NCI-H82 treated with DMSO at 0.1 percent for 48 hours (cell line): Measurements from ENCODE around the gene PSD.
A peak's percentile ranks its signal among the peaks of the same experiment; 100 is the strongest.

Source experiments
- DNase-seq: peaks from one replicate; lab custom pipeline; 2025; ENCODE audit not compliant: unreplicated experiment; lab: John Stamatoyannopoulos, UW

Gene PSD

DNA sequence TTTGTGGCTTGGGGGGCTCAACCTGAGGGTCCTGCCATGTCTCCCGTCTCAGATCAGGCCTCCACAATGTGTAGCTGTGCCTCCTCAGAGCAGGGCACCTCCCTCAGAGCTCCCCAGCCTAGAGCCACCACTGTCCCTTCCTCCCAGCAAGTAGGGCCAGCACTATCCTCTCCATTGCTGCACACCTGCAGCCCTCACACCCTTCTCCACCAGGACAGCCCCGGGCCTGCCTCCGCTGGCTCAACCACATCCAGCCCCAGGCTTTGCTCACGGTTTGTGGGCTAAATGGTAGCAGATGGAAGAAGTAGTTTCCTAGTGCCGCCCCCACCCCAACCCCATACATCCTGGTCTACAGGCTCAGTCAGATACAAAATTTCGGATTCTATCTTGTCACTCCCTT, 13.0 kb downstream of the PSD start:
- no peak for DNase-seq

DNA sequence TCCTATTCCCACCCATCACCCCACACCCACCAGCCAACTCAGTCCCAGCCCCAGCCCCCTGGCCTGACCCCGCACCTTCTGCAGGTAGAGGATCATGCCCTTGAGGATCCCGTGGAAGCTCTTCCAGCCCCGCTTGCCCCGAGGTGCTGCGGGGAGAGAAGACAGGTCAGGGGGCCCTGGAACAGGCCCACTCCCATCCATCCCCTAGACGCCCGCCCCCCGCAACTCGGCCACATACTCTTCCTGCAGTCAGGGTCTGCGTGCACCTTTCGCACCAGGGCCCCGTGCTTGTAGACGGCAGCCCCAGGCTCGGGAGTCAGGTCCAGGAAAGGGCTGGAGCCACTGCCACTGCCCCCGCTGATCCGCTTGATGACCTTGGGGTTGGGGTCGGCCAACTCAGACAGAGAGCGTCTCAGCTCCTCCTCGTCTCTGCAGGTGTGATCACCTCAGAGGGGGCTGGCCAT, 13.4 kb downstream of the PSD start:
- no peak for DNase-seq

DNA sequence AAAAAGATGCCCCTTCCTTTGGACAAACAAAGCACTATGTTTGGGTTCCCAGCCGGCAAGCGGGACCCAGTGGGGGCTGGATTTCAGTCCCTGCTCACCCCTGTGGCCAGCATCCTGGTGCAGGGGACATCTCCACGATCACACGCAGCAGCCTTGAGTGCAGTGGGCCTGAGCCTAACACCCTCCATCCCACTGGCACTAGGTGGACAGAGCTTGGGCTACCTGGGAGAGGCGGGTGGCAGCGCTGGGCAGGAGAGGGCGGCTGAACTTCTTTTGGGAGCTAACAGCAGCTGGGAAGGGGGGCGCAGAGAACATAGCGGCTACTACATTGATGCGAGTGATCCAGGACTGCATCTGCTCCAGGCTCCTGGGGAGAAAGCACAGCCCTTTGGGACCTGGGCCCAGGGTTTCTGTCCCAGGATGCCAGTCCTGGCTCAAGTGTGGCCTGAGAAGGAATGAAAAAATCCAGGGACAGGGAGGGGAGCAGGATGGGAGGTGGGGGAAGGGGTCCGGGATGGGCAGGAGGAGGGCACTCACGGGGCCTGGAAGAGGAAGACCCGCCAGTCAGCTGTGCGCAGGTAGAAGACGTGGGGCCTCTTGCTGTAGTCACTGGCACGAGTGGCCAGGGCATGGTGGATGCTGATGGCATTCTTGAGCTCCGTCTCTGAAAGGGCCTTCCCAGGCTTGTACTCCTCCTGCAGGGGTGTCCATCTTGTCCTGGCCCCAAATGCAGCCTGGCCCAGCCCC, 14.1 kb downstream of the PSD start:
- DNase-seq: no peak

DNA sequence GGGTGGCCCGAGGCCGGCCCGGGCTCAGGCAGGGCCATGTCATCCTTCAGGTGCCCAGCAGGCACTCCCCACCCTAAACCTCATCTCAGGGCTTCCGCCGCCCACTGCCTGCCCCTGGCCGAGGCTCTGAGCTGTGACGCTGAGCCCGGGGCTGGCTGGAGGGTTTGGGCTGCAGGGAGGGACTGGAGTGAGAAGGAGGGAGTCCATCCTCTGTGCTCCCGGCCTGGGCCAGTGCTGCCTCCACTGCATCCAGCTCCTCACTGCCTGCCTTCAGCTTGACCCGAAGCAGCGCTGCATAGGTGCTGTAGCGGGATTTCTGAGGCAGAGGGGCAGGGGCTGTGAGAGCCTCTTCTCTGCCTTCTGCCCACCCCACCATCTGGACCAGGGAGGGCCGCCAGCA, 15.5 kb downstream of the PSD start:
- no peak for DNase-seq

DNA sequence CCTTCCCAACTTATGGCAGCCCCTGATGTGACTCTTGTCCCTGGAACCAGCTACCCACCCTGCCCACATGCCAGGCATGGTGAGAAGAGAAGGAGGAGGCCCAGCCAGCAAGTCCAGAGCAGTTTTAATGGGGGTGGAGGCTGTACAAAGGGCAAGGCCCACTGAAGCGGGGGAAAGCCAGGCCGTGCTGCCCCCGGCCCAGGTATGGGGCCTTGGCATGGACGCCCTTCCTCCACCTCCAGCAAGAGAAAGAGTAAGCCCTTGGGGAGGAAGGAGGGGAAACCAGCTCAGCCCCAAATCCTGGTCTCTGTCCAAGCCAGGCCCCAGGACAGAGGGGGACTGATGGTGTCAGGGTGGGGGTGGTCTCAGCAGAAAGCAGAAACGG, 16.1 kb downstream of the PSD start:
- no peak for DNase-seq

DNA sequence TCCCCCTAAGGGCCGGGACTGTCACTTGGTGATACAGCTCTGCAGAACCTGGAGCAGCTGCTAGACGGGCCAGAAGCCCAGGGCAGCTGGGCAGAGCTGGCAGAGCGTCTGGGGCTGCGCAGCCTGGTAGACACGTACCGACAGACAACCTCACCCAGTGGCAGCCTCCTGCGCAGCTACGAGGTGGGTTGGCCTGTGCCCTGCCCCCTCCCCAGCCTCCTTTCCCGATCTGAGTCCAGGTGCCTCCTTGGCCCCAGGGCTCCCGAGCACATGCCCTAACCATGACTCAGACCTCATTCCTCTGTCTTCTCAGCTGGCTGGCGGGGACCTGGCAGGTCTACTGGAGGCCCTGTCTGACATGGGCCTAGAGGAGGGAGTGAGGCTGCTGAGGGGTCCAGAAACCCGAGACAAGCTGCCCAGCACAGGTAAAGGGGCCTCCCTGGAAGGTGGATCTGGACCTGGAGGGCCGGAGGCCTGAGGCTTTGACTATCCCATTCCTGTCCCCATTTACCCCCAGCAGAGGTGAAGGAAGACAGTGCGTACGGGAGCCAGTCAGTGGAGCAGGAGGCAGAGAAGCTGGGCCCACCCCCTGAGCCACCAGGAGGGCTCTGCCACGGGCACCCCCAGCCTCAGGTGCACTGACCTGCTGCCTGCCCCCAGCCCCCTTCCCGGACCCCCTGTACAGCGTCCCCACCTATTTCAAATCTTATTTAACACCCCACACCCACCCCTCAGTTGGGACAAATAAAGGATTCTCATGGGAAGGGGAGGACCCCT, 16.7 kb downstream of the PSD start:
- no peak for DNase-seq

DNA sequence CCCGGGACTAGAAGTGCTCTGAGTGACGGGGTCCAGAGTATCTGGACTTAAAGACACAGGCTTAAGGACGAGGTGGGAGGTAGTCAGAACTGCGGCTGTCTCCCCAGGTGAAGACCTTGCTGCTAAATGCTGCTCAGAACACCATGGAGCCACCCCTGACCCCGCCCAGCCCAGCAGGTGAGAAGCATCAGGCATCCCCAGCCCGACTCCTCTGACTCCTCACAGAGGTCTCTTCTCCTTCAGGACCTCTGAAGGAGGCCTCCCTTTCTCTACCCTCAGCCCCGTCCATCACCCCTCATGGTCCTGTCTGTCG, 17.3 kb downstream of the PSD start:
- DNase-seq: no peak

DNA sequence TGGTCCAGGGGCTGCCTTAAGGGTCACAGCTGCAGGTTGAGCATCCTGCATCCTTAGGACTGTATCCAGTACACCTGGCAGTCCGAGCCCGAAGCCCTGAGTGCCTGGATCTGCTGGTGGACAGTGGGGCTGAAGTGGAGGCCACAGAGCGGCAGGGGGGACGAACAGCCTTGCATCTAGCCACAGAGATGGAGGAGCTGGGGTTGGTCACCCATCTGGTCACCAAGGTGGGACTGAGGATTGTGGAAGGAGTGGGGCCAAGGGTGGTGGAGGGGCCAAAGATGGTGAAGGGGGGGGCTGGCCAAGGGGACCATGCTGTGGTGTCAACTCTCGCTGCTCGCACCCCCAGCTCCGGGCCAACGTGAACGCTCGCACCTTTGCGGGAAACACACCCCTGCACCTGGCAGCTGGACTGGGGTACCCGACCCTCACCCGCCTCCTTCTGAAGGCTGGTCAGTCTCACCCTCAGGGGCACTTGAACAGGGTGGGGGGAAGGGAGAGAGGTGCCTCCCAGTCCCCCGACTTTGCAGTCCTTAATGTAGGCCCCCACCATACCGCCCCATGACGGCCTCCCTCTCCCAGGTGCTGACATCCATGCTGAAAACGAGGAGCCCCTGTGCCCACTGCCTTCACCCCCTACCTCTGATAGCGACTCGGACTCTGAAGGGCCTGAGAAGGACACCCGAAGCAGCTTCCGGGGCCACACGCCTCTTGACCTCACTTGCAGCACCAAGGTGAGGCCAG, 17.8 kb downstream of the PSD start:
- no peak for DNase-seq

DNA sequence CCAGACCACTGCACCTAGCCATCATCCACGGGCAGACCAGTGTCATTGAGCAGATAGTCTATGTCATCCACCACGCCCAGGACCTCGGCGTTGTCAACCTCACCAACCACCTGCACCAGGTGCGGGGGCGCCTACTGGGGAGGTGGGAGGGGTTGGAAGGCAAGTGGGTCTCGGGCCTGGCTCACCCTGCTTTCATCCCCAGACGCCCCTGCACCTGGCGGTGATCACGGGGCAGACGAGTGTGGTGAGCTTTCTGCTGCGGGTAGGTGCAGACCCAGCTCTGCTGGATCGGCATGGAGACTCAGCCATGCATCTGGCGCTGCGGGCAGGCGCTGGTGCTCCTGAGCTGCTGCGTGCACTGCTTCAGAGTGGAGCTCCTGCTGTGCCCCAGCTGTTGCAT, 18.5 kb downstream of the PSD start:
- no peak for DNase-seq

DNA sequence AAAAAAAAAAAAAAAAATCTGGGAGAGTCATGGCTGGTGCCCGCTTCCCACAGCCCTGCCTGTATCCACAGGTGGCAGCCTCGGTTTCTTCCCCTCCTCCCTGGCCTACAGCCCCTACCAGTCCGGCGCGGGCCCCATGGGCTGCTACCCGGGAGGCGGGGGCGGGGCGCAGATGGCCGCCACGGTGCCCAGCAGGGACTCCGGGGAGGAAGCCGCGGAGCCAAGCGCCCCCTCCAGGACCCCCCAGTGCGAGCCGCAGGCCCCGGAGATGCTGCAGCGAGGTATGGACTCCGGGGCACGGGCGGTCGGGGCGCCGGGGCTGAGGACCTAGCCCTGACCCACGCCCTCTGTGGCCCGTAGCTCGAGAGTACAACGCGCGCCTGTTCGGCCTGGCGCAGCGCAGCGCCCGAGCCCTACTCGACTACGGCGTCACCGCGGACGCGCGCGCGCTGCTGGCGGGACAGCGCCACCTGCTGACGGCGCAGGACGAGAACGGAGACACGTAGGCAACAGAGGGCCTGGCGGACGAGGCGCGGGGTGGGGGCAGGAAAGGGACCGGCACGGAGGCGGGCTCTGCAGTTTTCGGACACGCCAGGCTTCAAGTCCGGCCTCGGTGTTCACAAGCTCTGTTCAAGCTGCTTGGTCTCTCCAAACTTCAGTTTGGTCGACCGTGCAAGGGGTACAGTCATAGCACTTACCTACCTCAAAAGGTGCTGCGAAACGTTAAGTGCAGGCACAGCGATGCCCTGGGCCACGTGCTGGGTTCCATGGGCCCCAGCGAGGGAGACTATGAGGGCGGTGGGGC, 19.2 kb downstream of the PSD start:
- DNase-seq: peak; percentile 49

DNA sequence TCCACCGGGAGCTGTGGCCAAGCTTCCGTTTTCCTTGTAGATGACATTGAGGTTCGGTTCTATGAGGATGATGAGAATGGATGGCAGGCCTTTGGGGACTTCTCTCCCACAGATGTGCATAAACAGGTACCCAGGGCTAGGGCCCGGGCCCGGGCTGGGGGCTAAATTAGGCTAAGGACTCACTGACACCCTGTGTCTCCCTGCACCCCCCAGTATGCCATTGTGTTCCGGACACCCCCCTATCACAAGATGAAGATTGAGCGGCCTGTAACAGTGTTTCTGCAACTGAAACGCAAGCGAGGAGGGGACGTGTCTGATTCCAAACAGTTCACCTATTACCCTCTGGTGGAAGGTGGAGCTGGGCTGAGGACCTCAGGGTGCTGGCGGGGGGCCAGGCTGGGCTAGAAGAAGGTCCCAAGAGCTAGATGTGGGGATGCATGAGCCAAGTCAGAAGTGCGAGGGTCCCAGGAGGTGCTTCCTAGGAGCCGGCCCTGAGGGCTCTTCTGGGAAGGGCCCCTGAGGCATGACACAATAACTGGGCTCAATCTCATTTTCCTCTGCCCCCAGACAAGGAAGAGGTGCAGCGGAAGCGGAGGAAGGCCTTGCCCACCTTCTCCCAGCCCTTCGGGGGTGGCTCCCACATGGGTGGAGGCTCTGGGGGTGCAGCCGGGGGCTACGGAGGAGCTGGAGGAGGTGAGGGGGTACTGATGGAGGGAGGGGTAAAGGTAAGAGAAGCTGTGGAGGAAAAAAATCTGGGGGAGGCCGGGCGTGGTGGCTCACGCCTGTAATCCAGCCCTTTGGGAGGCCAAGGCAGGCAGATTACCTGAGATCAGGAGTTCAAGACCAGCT, 20.2 kb downstream of the PSD start:
- no peak for DNase-seq

DNA sequence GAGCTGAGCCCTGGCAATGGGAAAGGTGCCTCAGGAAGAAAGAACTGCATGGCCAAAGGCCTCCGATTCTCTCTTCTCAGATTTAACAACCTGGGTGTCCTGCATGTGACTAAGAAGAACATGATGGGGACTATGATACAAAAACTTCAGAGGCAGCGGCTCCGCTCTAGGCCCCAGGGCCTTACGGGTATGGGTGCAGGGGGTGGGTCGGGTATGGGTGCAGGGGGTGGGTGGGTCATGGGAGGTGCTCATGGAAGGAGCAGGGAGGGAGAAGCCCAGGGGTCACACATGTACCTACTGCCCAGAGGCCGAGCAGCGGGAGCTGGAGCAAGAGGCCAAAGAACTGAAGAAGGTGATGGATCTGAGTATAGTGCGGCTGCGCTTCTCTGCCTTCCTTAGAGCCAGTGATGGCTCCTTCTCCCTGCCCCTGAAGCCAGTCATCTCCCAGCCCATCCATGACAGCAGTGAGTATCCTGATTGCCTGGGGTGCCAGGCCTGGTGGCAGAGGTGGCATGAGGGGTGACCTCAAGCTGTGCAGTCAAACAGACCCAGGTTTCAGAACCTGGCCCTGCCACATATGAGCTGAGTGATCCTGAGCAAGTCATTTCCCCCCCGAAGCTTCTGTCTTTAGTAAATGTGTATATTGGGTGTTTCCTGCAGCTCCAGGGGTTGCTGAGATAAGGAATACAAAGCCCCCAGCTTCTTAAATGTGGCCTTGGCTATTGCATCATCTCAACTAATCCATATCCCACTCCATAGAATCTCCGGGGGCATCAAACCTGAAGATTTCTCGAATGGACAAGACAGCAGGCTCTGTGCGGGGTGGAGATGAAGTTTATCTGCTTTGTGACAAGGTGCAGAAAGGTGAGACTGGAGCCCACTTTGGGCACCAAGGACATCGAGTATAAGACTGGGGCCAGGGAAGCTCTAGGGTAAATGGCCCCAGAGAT, 21.1 kb downstream of the PSD start:
- DNase-seq: no peak

DNA sequence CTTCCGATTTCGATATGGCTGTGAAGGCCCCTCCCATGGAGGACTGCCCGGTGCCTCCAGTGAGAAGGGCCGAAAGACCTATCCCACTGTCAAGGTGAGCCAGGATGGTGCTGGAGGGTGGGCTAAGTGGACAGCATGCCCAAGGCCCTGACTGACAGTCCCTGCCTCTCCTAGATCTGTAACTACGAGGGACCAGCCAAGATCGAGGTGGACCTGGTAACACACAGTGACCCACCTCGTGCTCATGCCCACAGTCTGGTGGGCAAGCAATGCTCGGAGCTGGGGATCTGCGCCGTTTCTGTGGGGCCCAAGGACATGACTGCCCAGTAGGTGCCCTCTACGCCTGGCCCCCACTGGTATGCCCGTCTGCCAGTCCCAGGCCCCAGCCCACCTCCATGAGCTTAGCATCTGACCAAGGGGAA, 21.8 kb downstream of the PSD start:
- DNase-seq: no peak

DNA sequence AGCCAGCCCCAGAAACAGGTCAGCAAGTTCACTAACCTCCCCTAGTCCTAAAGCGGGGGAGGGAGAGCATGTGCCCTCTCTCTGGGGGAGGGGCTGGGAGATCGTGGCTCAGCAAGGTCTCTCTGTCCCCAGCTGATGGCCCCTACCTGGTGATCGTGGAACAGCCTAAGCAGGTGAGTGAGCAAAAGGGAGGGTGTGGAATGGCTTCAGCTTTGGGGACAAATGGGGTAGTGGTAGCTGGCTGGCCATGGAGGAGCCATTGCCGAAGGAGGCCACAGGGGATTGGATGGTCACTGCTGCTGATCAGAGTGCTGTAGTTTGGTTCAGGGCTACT, 22.3 kb downstream of the PSD start:
- no peak for DNase-seq

DNA sequence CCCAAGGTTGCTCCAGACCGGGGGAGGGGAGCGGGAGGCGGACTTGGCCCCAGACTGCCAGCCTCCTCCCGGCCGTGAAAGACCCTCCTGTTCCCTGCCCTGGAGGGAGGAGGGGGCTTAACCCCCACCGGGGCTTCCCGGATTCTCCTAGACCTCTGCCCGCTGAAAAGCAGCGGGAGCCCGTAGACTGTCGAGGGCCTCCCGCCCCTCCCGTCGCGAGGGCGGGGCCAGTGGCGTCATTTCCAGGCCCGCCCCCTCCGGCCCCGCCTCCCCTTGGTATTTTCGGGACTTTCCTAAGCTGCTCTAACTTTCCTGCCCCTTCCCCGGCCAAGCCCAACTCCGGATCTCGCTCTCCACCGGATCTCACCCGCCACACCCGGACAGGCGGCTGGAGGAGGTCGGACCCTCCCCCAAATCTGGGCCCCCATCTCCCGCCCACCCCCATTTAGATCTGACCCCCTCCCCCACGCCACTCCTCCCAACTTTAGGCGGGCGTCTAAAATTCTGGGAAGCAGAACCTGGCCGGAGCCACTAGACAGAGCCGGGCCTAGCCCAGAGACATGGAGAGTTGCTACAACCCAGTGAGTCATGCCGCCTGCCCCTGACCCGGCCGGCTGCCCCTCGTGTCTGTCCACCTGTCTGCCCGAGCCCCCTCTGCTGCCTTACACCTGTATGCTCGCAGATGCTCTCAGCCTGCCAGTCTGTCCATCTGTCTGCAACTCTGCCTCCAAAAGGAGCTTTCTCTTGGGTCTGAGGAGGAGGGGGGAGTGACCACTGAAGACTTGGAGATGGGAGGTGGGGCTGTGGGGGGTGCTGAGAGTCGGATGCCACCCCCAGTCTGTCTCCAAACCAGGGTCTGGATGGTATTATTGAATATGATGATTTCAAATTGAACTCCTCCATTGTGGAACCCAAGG, 22.9 kb downstream of the PSD start, which contains the start of gene NFKB2:
TSS of gene NFKB2 (plus strand) at position 306 of the 917 bp plus-strand sequence. CDS start at position 561, 255 bp downstream.
- peak; percentile 44 for DNase-seq

DNA sequence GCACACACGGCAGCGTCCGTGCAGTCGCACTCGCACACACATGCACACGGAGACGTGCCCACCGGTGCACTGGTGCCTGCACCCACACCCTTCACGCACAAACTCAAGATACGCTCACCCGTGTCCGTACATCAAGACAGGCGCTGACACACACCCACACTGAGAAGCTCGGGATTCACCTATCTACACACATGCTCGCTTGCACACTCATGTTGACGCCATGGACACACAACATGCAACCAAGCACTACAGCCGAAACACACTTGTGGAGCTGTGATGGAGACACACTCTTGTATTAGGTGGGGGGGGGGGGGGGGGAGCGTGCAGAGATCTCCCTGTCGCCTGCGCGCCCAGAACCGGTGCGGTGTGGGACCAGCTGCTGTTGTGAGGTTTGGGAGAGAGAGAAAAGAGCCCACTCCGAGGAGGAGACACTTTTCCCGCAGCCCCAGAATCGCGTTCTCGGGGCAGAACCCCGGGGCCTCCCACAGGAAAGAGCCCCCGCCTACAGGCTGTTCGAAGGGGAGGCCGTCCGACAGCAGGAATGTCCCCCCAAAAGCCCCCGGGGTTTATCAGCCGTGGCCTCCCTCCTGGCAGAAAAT, 23.7 kb downstream of the PSD start:
- no peak for DNase-seq

DNA sequence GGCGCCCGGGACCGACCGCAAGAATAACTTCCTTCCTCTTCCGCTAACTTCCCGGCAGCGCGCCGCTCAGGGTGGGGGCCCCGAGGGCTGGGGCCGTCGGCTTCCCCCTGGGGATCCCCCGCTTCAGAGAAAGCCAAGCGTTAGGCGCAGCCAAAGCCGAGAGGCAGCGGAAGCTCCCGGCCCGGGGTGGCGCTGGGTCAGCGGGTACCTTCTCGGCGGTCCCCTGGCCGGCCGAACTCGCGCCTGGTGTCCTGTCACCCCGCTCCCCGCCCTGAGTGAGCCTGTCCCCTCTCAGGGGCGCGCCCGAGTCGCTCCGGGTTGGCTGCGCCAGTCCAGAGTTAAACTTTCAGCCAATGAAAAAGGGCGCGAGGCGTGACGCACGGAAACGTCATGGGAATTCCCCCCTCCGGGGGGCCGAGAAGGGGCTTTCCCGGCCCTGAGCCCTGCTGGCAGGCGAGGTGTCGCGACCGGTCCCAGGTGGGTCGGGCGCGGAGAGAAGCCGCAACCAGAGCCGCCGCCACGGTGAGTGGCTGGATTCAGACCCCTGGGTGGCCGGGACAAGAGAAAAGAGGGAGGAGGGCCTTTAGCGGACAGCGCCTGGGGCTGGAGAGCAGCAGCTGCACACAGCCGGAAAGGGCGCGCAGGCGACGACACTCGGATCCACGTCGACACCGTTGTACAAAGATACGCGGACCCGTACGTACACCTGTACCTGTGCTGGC, 24.3 kb downstream of the PSD start:
- DNase-seq: peak; percentile 35
